ENCODE measurements around the gene IL1B. TPM values are rescaled to one million over a fixed set of nuclear protein-coding genes. Genes with fewer than 3 reads are reported as not detected.
A peak's percentile ranks its signal among the peaks of the same experiment; 100 is the strongest.
"Not testable (repeated sequence)": the region's sequence is repeated elsewhere in the genome, so short reads cannot be mapped to it uniquely, and the experiment has no call there.

IL1B gene
- polyA plus RNA-seq, 1 donor: 3.9 TPM

- Histone ChIP-seq H3K27me3 (ENCODE audit: control insufficient read depth, insufficient read depth, low read length) (no peaks in the 10 kb centered on the region), H3K36me3 (ENCODE audit: control insufficient read depth, insufficient read depth, low read length) (no peaks in the 10 kb centered on the region), H3K4me1 (ENCODE audit: control insufficient read depth, insufficient read depth, low read length) (no peaks in the 10 kb centered on the region), H3K4me3 (ENCODE audit: low read length) (no peak overlapping the region), H3K9me3 (ENCODE audit: control insufficient read depth, low read depth, low read length) (no peaks in the 10 kb centered on the region), H3K27ac (ENCODE audit: low read length) (no peak overlapping the region)
- no peak for DNase-seq
- WGBS (ENCODE audit: insufficient coverage, low lambda C conversion rate): no CpG with 5 or more reads among the region's 4 CpGs
Measured at GRCh38 chr2:112876971-112877361, 40.4 kb upstream of the IL1B start.

GRCh38 chr2:112876257-112876970 is 39.8 kb upstream of the IL1B start:
- Histone ChIP-seq H3K27ac (ENCODE audit: low read length) (no peak overlapping the region), H3K36me3 (ENCODE audit: control insufficient read depth, insufficient read depth, low read length) (no peaks in the 10 kb centered on the region), H3K27me3 (ENCODE audit: control insufficient read depth, insufficient read depth, low read length) (no peaks in the 10 kb centered on the region), H3K4me1 (ENCODE audit: control insufficient read depth, insufficient read depth, low read length) (peaks cover 2% of the 10 kb centered on the region), H3K4me3 (ENCODE audit: low read length) (no peak overlapping the region), H3K9me3 (ENCODE audit: control insufficient read depth, low read depth, low read length) (no peaks in the 10 kb centered on the region)
- DNase-seq: no peak
- WGBS (ENCODE audit: insufficient coverage, low lambda C conversion rate): no CpG with 5 or more reads among the region's 3 CpGs

GRCh38 chr2:112870841-112871835 is 34.6 kb upstream of the IL1B start:
- Histone ChIP-seq H3K4me3 (ENCODE audit: low read length) (no peak overlapping the region), H3K27me3 (ENCODE audit: control insufficient read depth, insufficient read depth, low read length) (no peaks in the 10 kb centered on the region), H3K4me1 (ENCODE audit: control insufficient read depth, insufficient read depth, low read length) (peaks cover 21% of the 10 kb centered on the region), H3K27ac (ENCODE audit: low read length) (no peak overlapping the region), H3K36me3 (ENCODE audit: control insufficient read depth, insufficient read depth, low read length) (no peaks in the 10 kb centered on the region), H3K9me3 (ENCODE audit: control insufficient read depth, low read depth, low read length) (no peaks in the 10 kb centered on the region)
- DNase-seq: peak in 1 of 2 donors; percentile 42
- 17% methylated on average over 2 of the region's 9 CpGs for WGBS (ENCODE audit: insufficient coverage, low lambda C conversion rate)

DNA sequence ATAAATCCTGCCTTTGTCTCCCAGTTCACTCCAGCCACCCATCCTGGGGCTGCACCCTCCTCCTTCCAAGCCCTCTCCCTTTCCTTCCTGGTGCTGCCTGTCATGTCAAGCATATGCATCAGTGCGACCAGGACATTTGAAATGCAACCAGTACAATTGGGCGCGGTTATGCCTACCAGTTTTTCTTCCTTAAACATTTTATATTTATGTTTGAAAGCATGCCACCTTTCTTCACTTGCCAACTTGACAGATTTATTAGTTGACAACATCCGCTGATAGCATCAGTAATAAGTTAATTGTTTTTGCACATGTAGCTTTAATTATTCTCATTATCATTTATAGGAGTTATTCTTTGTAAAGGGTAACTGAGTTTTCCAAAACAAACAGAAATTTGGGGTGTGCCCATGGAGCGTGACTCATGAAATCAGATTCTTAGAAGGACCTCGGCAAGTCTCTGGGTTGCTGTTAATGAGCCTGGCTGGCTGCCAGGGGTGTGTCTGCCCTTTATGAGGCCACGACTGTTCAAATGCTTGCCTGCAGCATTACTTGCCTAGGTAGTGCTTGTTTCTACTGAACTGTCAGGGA is 32.8 kb upstream of the IL1B start:
- Histone ChIP-seq H3K27ac (ENCODE audit: low read length) (no peak overlapping the region), H3K36me3 (ENCODE audit: control insufficient read depth, insufficient read depth, low read length) (no peaks in the 10 kb centered on the region), H3K4me3 (ENCODE audit: low read length) (no peak overlapping the region), H3K9me3 (ENCODE audit: control insufficient read depth, low read depth, low read length) (no peaks in the 10 kb centered on the region), H3K27me3 (ENCODE audit: control insufficient read depth, insufficient read depth, low read length) (no peaks in the 10 kb centered on the region), H3K4me1 (ENCODE audit: control insufficient read depth, insufficient read depth, low read length) (peaks cover 21% of the 10 kb centered on the region)
- peak; percentile 88 to 95 for DNase-seq
- WGBS (ENCODE audit: insufficient coverage, low lambda C conversion rate): 21% methylated on average over 3 of the region's 7 CpGs

- no peak overlapping the region for H3K27ac ChIP-seq (ENCODE audit: low read length)
- no CpG with 5 or more reads among the region's 7 CpGs for WGBS (ENCODE audit: insufficient coverage, low lambda C conversion rate)
Measured at GRCh38 chr2:112867701-112868631, 31.4 kb upstream of the IL1B start.

DNA sequence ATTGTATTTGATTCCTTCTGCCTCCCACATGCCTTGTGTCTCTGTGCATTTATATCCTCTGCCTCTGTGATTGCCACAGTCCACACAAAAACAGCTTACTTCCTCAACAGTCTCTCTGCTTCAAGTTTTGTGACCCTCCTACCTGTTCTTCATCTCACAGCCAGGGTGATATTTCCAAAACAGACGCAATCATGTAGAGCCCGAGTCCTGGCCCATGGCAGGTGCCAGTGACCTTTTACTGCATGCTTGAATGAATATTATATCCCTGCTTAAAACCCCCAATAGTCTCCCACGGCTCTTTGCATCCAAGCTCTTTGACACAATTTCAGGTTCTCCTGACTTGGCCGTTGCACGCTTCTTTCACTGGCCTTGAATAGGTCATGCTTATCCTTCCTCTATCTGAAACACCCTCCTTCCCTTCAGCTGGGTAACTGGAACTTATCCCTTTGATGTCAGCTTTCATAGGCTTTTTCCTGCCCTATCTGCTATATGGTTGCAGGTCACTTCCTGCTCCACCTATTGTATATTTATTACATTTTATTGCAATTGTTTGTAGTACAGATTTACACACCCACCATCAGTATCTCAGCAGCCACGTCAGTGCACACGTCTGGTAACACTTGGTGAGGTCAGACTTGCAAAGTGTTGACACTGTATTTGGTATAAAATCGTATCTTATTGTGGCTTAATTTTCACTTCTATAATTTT is 29.7 kb upstream of the IL1B start:
- Histone ChIP-seq H3K36me3 (ENCODE audit: control insufficient read depth, insufficient read depth, low read length) (no peaks in the 10 kb centered on the region), H3K4me3 (ENCODE audit: low read length) (no peak overlapping the region), H3K27me3 (ENCODE audit: control insufficient read depth, insufficient read depth, low read length) (no peaks in the 10 kb centered on the region), H3K4me1 (ENCODE audit: control insufficient read depth, insufficient read depth, low read length) (peaks cover 18% of the 10 kb centered on the region), H3K27ac (ENCODE audit: low read length) (no peak overlapping the region), H3K9me3 (ENCODE audit: control insufficient read depth, low read depth, low read length) (no peaks in the 10 kb centered on the region)
- DNase-seq: no peak
- WGBS (ENCODE audit: insufficient coverage, low lambda C conversion rate): no CpG with 5 or more reads among the region's 8 CpGs

More at GRCh38 chr2:112867701-112868631, 31.4 kb upstream of the IL1B start:
- peaks cover 21% of the 10 kb centered on the region for H3K4me1 ChIP-seq (ENCODE audit: control insufficient read depth, insufficient read depth, low read length)
- H3K36me3 ChIP-seq (ENCODE audit: control insufficient read depth, insufficient read depth, low read length): no peaks in the 10 kb centered on the region
- H3K9me3 ChIP-seq (ENCODE audit: control insufficient read depth, low read depth, low read length): no peaks in the 10 kb centered on the region
- H3K27me3 ChIP-seq (ENCODE audit: control insufficient read depth, insufficient read depth, low read length): no peaks in the 10 kb centered on the region
- no peak for DNase-seq
- no peak overlapping the region for H3K4me3 ChIP-seq (ENCODE audit: low read length)

- Histone ChIP-seq H3K36me3 (ENCODE audit: control insufficient read depth, insufficient read depth, low read length) (no peaks in the 10 kb centered on the region), H3K4me3 (ENCODE audit: low read length) (no peak overlapping the region), H3K4me1 (ENCODE audit: control insufficient read depth, insufficient read depth, low read length) (peaks cover 1% of the 10 kb centered on the region), H3K9me3 (ENCODE audit: control insufficient read depth, low read depth, low read length) (no peaks in the 10 kb centered on the region), H3K27ac (ENCODE audit: low read length) (no peak overlapping the region), H3K27me3 (ENCODE audit: control insufficient read depth, insufficient read depth, low read length) (no peaks in the 10 kb centered on the region)
- no CpG with 5 or more reads among the region's 1 CpG for WGBS (ENCODE audit: insufficient coverage, low lambda C conversion rate)
- no peak for DNase-seq
Measured at GRCh38 chr2:112864072-112864471, 27.5 kb upstream of the IL1B start.

DNA sequence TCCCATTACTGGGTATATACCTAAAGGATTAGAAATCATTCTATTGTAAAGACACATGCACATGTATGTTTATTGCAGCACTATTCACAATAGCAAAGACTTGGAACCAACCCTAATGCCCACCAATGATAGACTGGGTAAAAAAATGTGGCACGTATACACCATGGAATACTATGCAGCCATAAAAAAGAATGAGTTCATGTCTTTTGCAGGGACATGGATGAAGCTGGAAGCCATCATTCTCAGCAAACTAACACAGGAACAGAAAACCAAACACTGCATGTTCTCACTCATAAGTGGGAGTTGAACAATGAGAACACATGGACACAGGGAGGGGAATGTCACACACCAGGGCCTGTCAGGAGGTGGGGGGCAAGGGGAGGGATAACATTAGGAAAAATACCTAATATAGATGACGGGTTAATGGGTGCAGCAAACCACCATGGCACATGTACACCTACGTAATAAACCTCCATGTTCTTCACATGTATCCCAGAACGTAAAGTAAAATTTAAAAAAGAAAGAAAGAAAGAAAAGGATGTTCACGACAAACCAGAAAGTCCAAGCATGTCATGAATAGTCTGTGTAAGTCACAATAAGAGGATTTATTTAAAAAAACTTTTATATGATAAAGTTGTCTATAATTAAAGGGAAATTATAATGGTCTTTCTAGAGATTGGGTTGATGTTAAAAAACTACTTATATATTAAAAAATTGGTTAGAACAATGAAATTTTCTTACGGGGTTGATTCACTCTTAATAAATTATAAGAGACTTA is 23.0 kb upstream of the IL1B start:
- H3K36me3 ChIP-seq (ENCODE audit: control insufficient read depth, insufficient read depth, low read length); H3K27me3 ChIP-seq (ENCODE audit: control insufficient read depth, insufficient read depth, low read length); DNase-seq; H3K4me1 ChIP-seq (ENCODE audit: control insufficient read depth, insufficient read depth, low read length); H3K4me3 ChIP-seq (ENCODE audit: low read length); H3K27ac ChIP-seq (ENCODE audit: low read length); H3K9me3 ChIP-seq (ENCODE audit: control insufficient read depth, low read depth, low read length): not testable (repeated sequence)
- 75% methylated on average over 4 of the region's 6 CpGs for WGBS (ENCODE audit: insufficient coverage, low lambda C conversion rate)

DNA sequence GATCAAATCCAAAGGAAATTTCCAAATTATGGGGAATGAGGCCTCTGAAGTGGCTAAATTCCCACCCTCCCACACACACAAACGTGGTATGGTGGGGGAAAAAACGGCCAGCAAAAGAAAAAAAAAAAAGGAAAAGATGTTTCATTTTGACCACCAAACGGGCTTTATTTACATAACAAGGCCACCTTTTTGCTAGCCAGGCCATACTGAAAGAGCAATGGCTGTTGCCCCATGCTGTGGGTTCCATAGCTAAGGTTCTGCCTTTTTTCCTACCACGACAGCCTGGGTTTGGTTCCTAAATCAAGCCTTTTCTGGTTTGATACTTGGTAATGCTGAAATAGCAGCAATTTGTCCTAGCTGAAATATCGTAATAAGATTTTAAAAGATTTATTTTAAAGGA is 14.0 kb upstream of the IL1B start:
- no peaks in the 10 kb centered on the region for H3K27me3 ChIP-seq (ENCODE audit: control insufficient read depth, insufficient read depth, low read length)
- H3K9me3 ChIP-seq (ENCODE audit: control insufficient read depth, low read depth, low read length): peaks cover 2% of the 10 kb centered on the region
- H3K4me3 ChIP-seq (ENCODE audit: low read length): no peak overlapping the region
- 90% methylated on average over 2 of the region's 5 CpGs for WGBS (ENCODE audit: insufficient coverage, low lambda C conversion rate)
- H3K4me1 ChIP-seq (ENCODE audit: control insufficient read depth, insufficient read depth, low read length): no peaks in the 10 kb centered on the region
- no peaks in the 10 kb centered on the region for H3K36me3 ChIP-seq (ENCODE audit: control insufficient read depth, insufficient read depth, low read length)
- DNase-seq: no peak
- no peak overlapping the region for H3K27ac ChIP-seq (ENCODE audit: low read length)

All from large intestine (tissue), 3 donors.